Activated CD8-positive, alpha-beta memory T cell treated with anti-CD3 and anti-CD28 coated beads for 36 hours (primary cell): ENCODE results near the gene BUB1. TPM values are rescaled to one million over a fixed set of nuclear protein-coding genes. Genes with fewer than 3 reads are reported as not detected.
"Not testable (repeated sequence)": the region's sequence is repeated elsewhere in the genome, so short reads cannot be mapped to it uniquely, and the experiment has no call there.

Source experiments
- CTCF ChIA-PET: fragments of 350-600 bp; sonication (Branson Sonifier 250); formaldehyde crosslinking; loops from one replicate; lab custom pipeline; 2021; ENCODE audit warnings: antibody characterized with exemption; lab: Charles Lee
- POLR2A ChIA-PET: fragments of 350-600 bp; sonication (Branson Sonifier 250); formaldehyde crosslinking; loops from one replicate; lab custom pipeline; 2021; ENCODE audit warnings: antibody characterized with exemption; lab: Charles Lee
- total RNA-seq, 2 experiments: library from RNA; stranded (reverse); gene quantifications; one replicate each; pipeline ENCODE4 v1.2.3, GENCODE V29; 2021

Gene BUB1
- total RNA-seq, 2 experiments from 2014 or later: 65.0 to 65.2 TPM

GRCh38 chr2:110695146-110695898, 17.5 kb upstream of the BUB1 start:
- CTCF ChIA-PET: interaction anchor here (0.7 kb wide), 1 partner anchor 215 kb away, joined by 7 read pairs; no protein-coding TSS in a partner anchor
- POLR2A ChIA-PET: not testable (repeated sequence)

- POLR2A ChIA-PET: no interaction called here
- CTCF ChIA-PET: no interaction called here
These were observed 13.9 kb upstream of the BUB1 start for GRCh38 chr2:110691612-110692258.

GRCh38 chr2:110690083-110690965, 12.5 kb upstream of the BUB1 start:
- ChIA-PET POLR2A (no interaction called here), CTCF (no interaction called here)

- POLR2A ChIA-PET: interaction anchor here (0.6 kb wide), 1 partner anchor 40 kb away, joined by 5 read pairs; no protein-coding TSS in a partner anchor
- CTCF ChIA-PET: interaction anchor here (1.0 kb wide), 1 partner anchor 11 kb away, joined by 3 read pairs; the partner anchor contains the start of gene BUB1
These were observed 10.8 kb upstream of the BUB1 start for GRCh38 chr2:110688594-110689091.

- POLR2A ChIA-PET: interaction anchor here (0.6 kb wide), 1 partner anchor 39 kb away, joined by 5 read pairs; no protein-coding TSS in a partner anchor
- CTCF ChIA-PET: not testable (repeated sequence)
These were observed 10.1 kb upstream of the BUB1 start for GRCh38 chr2:110687775-110688484.

- POLR2A ChIA-PET: no interaction called here
- CTCF ChIA-PET: no interaction called here
These were observed 5.0 kb upstream of the BUB1 start for GRCh38 chr2:110682872-110683271.

GRCh38 chr2:110682267-110682666, 4.4 kb upstream of the BUB1 start:
- CTCF ChIA-PET: no interaction called here

GRCh38 chr2:110680709-110681108, 2.8 kb upstream of the BUB1 start:
- ChIA-PET CTCF (no interaction called here), POLR2A (no interaction called here)

More at GRCh38 chr2:110682267-110682666, 4.4 kb upstream of the BUB1 start:
- POLR2A ChIA-PET: no interaction called here

- ChIA-PET CTCF (no interaction called here), POLR2A (no interaction called here)
These were observed 2.0 kb upstream of the BUB1 start for GRCh38 chr2:110679865-110680264.

- CTCF ChIA-PET: interaction anchor here (1.0 kb wide), 1 partner anchor 69 kb away, joined by 3 read pairs; no protein-coding TSS in a partner anchor
These were observed 1.5 kb upstream of the BUB1 start for GRCh38 chr2:110679337-110679707.

GRCh38 chr2:110678457-110679336, 834 bp upstream of the BUB1 start:
- ChIA-PET POLR2A (interaction anchor here (0.7 kb wide), 1 partner anchor 247 kb away, joined by 5 read pairs; no protein-coding TSS in a partner anchor), CTCF (interaction anchor here (1.0 kb wide), 2 partner anchors 10 to 70 kb away, joined by 3 read pairs; no protein-coding TSS in a partner anchor)

More at GRCh38 chr2:110679337-110679707, 1.5 kb upstream of the BUB1 start:
- POLR2A ChIA-PET: no interaction called here

GRCh38 chr2:110677080-110677479, 783 bp downstream of the BUB1 start:
- CTCF ChIA-PET: no interaction called here
- POLR2A ChIA-PET: no interaction called here

- POLR2A ChIA-PET: no interaction called here
These were observed 2.2 kb downstream of the BUB1 start for GRCh38 chr2:110675679-110676078.

GRCh38 chr2:110674620-110675555, 3.0 kb downstream of the BUB1 start:
- CTCF ChIA-PET: interaction anchor here (0.7 kb wide), 1 partner anchor 9 kb away, joined by 3 read pairs; no protein-coding TSS in a partner anchor
- POLR2A ChIA-PET: no interaction called here

More at GRCh38 chr2:110675679-110676078, 2.2 kb downstream of the BUB1 start:
- CTCF ChIA-PET: interaction anchor here (0.7 kb wide), 1 partner anchor 10 kb away, joined by 3 read pairs; no protein-coding TSS in a partner anchor

GRCh38 chr2:110673201-110673600, 4.7 kb downstream of the BUB1 start:
- POLR2A ChIA-PET: interaction anchor here (0.5 kb wide), 1 partner anchor 87 kb away, joined by 4 read pairs; no protein-coding TSS in a partner anchor

GRCh38 chr2:110670826-110671225, 7.0 kb downstream of the BUB1 start:
- ChIA-PET CTCF (no interaction called here), POLR2A (no interaction called here)

More at GRCh38 chr2:110673201-110673600, 4.7 kb downstream of the BUB1 start:
- CTCF ChIA-PET: no interaction called here
